Superior temporal gyrus (tissue), 1 donor: ENCODE results near the gene SPINK14.

Source experiments
- DNase-seq: peaks from one replicate; pipeline ENCODE4 v3.0.0-alpha.2; 2016; ENCODE audit errors: extremely low spot score

Gene SPINK14, protein sequence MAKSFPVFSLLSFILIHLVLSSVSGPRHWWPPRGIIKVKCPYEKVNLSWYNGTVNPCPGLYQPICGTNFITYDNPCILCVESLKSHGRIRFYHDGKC

DNA sequence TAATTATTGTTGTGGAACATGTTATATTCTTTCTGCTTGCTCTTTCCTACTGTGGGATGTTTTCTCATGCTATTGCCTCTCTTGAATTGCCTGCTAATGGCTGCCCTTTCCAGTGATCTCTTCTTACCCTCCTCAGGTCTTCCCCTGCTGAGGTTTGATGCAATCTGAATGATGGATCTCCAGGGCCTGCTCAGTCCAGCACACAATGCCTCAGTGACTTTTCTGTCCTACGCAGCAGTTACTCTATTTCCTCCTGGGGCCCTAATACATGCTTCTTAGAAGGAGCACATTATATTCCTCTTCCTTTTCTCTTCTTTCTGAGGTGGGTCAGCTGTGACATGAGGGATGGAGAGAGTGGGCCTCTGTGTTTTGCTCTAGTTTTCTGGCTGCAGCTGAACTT, at the start of gene SPINK14:
Gene SPINK14 (plus strand): TSS at position 301 of the 400 bp plus-strand sequence. CDS start 1,187 bp downstream, outside the sequence.
- no peak for DNase-seq

GRCh38 chr5:148120317-148120716, 48.0 kb upstream of the SPINK14 start:
- no peak for DNase-seq

GRCh38 chr5:148125641-148126040, 42.7 kb upstream of the SPINK14 start:
- DNase-seq = no peak

GRCh38 chr5:148135091-148136048, 33.0 kb upstream of the SPINK14 start:
- DNase-seq = no peak

DNA sequence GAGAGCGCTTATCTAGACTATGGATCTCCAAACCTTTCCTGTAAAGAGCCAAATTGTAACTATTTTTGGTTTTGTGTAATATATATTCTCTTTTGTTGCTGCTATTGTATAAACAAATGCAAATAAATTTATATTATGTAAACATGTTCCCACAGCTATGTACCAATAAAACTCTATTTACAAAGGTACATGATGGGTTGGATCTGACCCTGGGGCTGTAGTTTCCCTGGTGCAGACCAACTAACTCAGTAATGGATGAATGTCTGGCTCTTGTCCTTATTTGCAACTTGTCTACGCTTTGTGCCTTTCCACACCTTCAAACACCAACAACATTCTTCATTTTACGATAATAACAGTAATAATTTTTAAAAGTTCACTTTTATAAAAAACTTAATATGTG, 27.5 kb upstream of the SPINK14 start:
- DNase-seq = no peak

- DNase-seq = no peak
Measured at GRCh38 chr5:148141645-148142044, 26.7 kb upstream of the SPINK14 start.

- no peak for DNase-seq
Measured at GRCh38 chr5:148145916-148146315, 22.4 kb upstream of the SPINK14 start.

DNA sequence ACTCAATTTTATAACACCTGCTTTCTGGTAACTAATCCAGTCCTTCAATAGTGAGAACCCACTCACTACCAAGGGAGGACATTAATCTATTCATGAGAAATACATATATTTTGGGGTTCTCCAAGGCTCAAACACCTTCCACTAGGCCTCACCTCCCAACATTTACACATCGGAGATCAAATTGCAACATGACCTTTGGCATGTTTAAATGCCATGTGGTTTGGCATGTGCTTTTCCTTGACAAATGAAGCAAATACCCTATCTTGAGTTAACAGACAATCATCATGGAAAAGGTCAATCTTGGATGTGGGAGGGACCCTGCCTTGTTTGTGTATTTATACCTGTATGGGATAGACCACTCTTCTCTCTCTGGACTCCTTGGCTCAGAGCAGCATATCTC, 21.9 kb upstream of the SPINK14 start:
- no peak for DNase-seq

DNA sequence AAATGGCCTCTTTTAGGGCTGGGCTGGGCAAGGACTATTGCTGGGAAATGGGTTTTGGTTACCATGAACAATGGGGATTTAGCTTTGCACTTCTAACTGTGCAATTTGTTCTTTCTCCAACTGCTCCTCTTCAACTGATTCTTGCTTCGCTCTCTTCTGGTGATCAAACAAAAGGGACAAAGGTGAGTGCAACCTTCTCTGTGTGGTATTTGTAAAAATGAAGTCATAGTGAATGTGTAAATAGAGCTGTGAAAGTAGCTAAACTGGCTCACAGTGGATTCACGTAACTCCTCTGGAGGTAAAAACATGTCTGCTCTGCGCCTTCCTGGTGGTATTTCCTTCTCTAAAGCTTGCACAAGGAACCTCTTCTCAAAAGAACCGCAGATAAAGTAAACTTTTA, 20.9 kb upstream of the SPINK14 start:
- DNase-seq = no peak

DNA sequence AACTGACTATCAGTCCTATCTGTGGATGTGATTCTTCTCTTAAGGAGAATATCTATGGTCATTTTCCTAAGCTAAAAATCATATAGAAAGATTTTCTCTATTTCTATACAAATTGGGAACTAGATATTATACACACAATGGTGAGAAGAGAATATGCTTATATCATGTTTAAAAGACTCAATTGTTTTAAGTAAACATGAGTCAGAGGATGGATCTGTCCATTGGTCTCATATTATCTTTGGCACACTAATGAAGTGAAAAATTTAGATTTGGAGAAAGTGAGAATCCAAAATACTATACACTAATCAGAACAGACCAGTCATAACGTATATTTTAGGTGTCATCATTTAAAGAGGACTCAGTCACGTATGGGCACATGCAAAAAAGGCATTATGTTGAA, 16.5 kb upstream of the SPINK14 start:
- no peak for DNase-seq

GRCh38 chr5:148152781-148153180, 15.6 kb upstream of the SPINK14 start:
- no peak for DNase-seq

GRCh38 chr5:148156609-148157008, 11.7 kb upstream of the SPINK14 start:
- DNase-seq = no peak

DNA sequence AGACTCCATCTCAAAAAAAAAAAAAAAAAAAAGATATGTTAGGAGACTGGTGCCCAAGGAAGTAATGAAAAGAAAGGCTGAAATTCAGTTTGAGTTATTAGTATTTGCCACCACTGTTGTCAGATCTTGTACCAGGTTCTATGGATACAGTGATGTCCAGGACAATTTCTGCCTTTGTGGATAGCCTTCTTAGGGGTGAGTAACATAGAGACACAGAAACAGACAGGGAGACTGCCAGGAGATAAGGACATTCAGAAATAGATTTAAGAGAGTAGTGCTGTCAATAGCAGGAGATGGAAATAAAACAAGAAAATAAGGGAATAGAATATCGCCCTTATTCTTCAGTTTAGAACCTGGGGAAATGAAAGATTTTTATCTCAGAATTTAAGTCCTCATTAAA, 6.3 kb upstream of the SPINK14 start:
- no peak for DNase-seq

DNA sequence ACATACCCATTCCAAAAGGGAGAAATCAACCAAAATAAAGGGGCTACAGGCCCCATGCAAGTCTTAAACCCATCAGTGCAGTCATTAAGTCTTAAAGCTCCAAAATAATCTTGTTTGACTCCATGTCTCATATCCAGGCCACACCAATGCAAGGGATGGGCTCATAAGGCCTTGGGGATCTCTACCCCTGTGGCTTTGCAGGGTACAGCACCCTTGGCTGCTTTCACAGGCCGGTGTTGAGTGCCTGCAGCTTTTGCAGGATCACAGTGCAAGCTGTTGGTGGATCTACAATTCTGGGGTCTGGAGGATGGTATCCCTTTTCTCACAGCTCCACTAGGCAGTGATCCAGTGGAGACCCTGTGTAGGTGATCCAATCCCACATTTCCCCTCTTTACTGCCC, 5.0 kb upstream of the SPINK14 start:
- no peak for DNase-seq

- no peak for DNase-seq
Measured at GRCh38 chr5:148166550-148167283, 1.6 kb upstream of the SPINK14 start.

DNA sequence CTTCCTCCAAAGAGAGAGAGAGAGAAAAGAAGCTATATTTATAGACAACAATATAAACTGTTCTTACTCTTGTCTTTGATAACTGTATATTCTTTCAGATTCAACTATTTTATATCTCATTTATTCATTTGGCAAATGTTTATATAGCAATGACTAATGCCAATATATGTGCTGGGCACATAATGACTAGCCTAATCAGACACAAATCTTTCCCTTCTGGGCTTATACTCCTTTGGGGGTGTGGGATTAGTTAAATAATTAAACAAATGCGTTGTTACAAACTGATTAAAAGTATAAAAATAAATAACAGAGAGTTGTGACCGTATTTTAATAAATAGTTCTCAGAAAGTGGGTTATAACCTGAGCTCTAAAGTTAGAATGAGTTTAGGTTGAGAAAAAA, 4.0 kb downstream of the SPINK14 start:
- DNase-seq = no peak

GRCh38 chr5:148176480-148176879, 8.1 kb downstream of the SPINK14 start:
- no peak for DNase-seq

DNA sequence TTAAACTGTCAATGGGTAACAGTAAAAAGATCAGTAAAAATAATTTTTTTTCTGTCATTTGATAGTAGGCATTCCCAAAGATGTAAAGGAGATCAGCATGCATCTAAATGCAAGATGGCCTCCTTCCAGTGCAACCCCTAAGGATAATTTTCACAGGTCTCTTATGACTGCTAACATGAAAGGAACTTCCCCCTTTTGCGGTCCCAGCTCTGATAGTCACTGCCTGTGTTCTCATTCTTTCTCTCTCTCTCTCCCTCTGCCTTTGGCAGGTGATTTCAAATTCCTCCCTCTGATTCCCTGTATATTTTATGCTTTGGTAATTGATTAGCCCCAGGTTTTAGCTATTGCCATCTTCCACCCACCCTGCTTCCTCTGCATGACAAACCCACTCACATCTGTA, 8.9 kb downstream of the SPINK14 start:
- no peak for DNase-seq

- DNase-seq = peak; percentile 81
Measured at GRCh38 chr5:148179234-148179824, 11.0 kb downstream of the SPINK14 start.

DNA sequence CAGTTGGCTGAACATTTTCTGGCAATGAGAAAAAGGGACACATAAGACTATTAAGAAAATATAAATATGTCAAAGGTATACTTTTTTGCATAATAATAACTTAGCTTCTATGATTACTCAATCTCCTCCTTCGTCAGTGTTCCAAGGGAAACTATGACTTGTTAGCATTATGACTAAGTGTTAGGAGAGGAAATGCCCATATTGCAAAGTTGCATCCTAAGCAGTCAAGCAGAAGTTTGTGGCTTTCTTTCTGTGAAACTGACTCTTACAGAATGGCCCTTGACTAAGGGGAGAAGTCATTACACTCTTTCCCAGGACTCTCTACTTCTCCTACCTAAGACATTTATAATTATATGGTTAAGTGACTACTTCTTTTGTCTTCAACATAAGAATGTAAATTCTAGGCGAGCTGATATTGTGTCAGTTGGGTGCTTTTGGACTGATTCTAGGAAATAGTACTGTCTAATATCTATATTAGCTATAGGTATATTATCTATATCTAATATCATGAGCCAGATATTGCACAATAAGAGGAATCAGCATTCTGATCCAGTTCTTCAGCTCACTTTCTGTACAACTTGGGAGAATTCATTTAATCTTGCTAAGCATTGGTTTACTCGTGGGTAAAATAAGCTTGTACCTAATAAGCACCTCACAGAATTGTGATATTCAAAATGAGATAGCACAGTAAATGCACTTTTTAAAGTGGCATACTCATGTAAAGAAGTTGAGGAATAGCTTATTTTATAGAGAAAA, 18.1 kb downstream of the SPINK14 start:
- no peak for DNase-seq

GRCh38 chr5:148191010-148191409, 22.7 kb downstream of the SPINK14 start:
- no peak for DNase-seq

DNA sequence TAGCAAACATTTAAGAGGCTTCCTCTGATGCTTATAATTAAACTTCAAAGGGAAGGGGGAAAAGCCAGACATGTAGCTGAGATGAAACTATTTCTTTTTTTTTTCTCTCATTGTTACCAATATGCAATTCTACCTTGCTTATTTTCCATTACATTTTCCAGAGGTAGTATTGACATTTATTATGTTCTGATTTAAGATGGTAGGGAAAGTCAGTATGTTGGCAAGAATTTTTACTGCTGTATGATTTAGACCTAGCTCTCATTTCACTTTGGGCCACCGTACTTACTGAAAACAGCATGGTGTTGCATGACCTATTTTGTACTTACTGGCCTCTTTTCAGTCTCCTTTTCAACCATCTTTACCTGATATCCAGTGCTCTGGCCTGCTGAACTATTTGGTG, 24.9 kb downstream of the SPINK14 start:
- DNase-seq = no peak
